Endothelial cell of umbilical vein (primary cell): ENCODE measurements around the gene PKNOX2. TPM values are rescaled to one million over a fixed set of nuclear protein-coding genes. Genes with fewer than 3 reads are reported as not detected.

Experiments used
- BruUV-seq: library from RNA; stranded (reverse); fragments of 400-500 nt; replicated peaks from 2 replicates; lab custom pipeline; 2021; lab: Mats Ljungman, UMichigan
- CTCF ChIA-PET: fragments of 300-600, 350-600 bp; sonication (Branson Sonifier 250); formaldehyde crosslinking; loops from one replicate; lab custom pipeline; 2021; ENCODE audit warnings: antibody characterized with exemption, inconsistent platforms; lab: Charles Lee
- POLR2A ChIA-PET: fragments of 300-600, 350-600 bp; sonication (Branson Sonifier 250); formaldehyde crosslinking; loops from one replicate; lab custom pipeline; 2021; ENCODE audit warnings: antibody characterized with exemption, inconsistent platforms; lab: Charles Lee
- DNase-seq: peaks from one replicate; pipeline ENCODE4 v3.0.0-alpha.2; 2011; ENCODE audit warnings: low read depth, low spot score
- FAIRE-seq: peaks from 2 replicates; lab custom pipeline; 2011; peaks lifted over from hg19 to GRCh38; lab: Jason Lieb, UNC
- H2AFZ ChIP-seq: 2 replicates; pipeline ENCODE4 v1.6.0; 2012; ENCODE audit warnings: low read depth, low read length, control low read depth, inconsistent platforms
- H3K27ac ChIP-seq: 2 replicates; pipeline ENCODE4 v1.5.1; 2011; ENCODE audit warnings: low read depth, mild to moderate bottlenecking, control low read depth, low read length, moderate library complexity; ENCODE audit not compliant: insufficient read depth
- H3K27me3 ChIP-seq, 2 experiments: 2 replicates each; pipeline versions ENCODE4 v1.6.0 to v1.6.1; 2011; ENCODE audit warnings: low read length in 2 of 2, mixed read lengths in 1 of 2; ENCODE audit not compliant: control insufficient read depth in 2 of 2, insufficient read depth in 2 of 2
- H3K36me3 ChIP-seq, 2 experiments: 2 replicates in 1 of 2; 3 replicates in 1 of 2; pipeline ENCODE4 v1.5.1; 2011; ENCODE audit warnings: low read length in 2 of 2, mild to moderate bottlenecking in 1 of 2, moderate library complexity in 1 of 2; ENCODE audit not compliant: control insufficient read depth in 2 of 2, insufficient read depth in 2 of 2; ENCODE audit errors: extremely low read depth in 1 of 2
- H3K4me1 ChIP-seq: 3 replicates; pipeline ENCODE4 v1.5.1; 2011; ENCODE audit warnings: mild to moderate bottlenecking, low read length; ENCODE audit not compliant: control insufficient read depth, insufficient read depth; ENCODE audit errors: extremely low read depth
- H3K4me2 ChIP-seq: 2 replicates; pipeline ENCODE4 v1.6.1; 2011; ENCODE audit warnings: low read length, control low read depth, mixed read lengths; ENCODE audit not compliant: insufficient read depth
- H3K4me3 ChIP-seq, 3 experiments: fragments of 200-600 bp in 1 of 3; sonication (generic), shearing (Covaris generic) in 1 of 3; replicated peaks in 1 of 3; 2 replicates each; pipeline ENCODE4 v1.5.1; 2011 to 2016; ENCODE audit warnings: control low read depth in 3 of 3, low read length in 3 of 3, mild to moderate bottlenecking in 2 of 3, inconsistent platforms in 1 of 3, low read depth in 1 of 3, moderate library complexity in 1 of 3; ENCODE audit not compliant: insufficient read depth in 1 of 3
- H3K79me2 ChIP-seq: 2 replicates; pipeline ENCODE4 v1.6.0; 2012; ENCODE audit warnings: low read length, inconsistent platforms; ENCODE audit not compliant: control insufficient read depth, insufficient read depth
- H3K9ac ChIP-seq: replicated peaks from 2 replicates; pipeline ENCODE3; 2011; ENCODE audit warnings: low read length, control low read depth; ENCODE audit not compliant: insufficient read depth; ENCODE audit errors: extremely low read depth
- H3K9me1 ChIP-seq: replicated peaks from 3 replicates; pipeline ENCODE4 v1.6.0; 2011; ENCODE audit warnings: mild to moderate bottlenecking, low read length; ENCODE audit not compliant: control insufficient read depth, insufficient read depth; ENCODE audit errors: extremely low read depth
- H3K9me3 ChIP-seq: replicated peaks from 2 replicates; pipeline ENCODE4 v1.5.1; 2012; ENCODE audit warnings: low read length, inconsistent platforms; ENCODE audit not compliant: control insufficient read depth, insufficient read depth
- H4K20me1 ChIP-seq: replicated peaks from 2 replicates; pipeline ENCODE3; 2011; ENCODE audit warnings: mild to moderate bottlenecking, low read length; ENCODE audit not compliant: control insufficient read depth, insufficient read depth; ENCODE audit errors: extremely low read depth
- EZH2 ChIP-seq: IDR thresholded peaks from 2 replicates; pipeline ENCODE4 v1.6.1; 2012; ENCODE audit warnings: borderline replicate concordance, low read depth, mild to moderate bottlenecking, moderate library complexity, low read length, inconsistent platforms; ENCODE audit not compliant: severe bottlenecking
- FOS ChIP-seq: IDR thresholded peaks from 2 replicates; pipeline ENCODE4 v1.6.1; 2011; ENCODE audit warnings: mild to moderate bottlenecking, low read length, moderate library complexity, borderline replicate concordance; ENCODE audit not compliant: insufficient read depth
- GATA2 ChIP-seq: IDR thresholded peaks from 2 replicates; pipeline ENCODE4 v1.7.0; 2011; ENCODE audit warnings: low read depth, mild to moderate bottlenecking, moderate library complexity, mixed read lengths, low read length; ENCODE audit not compliant: insufficient read length, insufficient read depth
- JUN ChIP-seq: IDR thresholded peaks from 2 replicates; pipeline ENCODE4 v1.6.1; 2011; ENCODE audit warnings: borderline replicate concordance, low read depth; ENCODE audit not compliant: insufficient read length, insufficient read depth
- MYC ChIP-seq: IDR thresholded peaks from one replicate; pipeline ENCODE4 v1.6.1; 2011; ENCODE audit warnings: mild to moderate bottlenecking, low read depth, low read length
- POLR2A ChIP-seq: IDR thresholded peaks from 2 replicates; pipeline ENCODE4 v1.6.1; 2012; ENCODE audit warnings: low read depth, mild to moderate bottlenecking, control low read depth, low read length
- POLR2AphosphoS5 ChIP-seq: IDR thresholded peaks from 2 replicates; pipeline ENCODE4 v1.6.1; 2012; ENCODE audit warnings: low read depth, mild to moderate bottlenecking, control low read depth, low read length, moderate library complexity; ENCODE audit not compliant: insufficient read depth
- dilution Hi-C: fragments of 300-500 bp; cut with MboI; formaldehyde crosslinking; loops from one replicate; pipeline ENCODE4 v1.15.0; 2019; ENCODE audit warnings: low sequenced_read_pairs; ENCODE audit not compliant: extremely low pct_ligation_motif_present
- intact Hi-C: fragments of 100-400 bp; cut with micrococcal nuclease; formaldehyde crosslinking; loops from one replicate; pipeline ENCODE4 v1.10.0; 2022
- polyA plus RNA-seq, 4 experiments: library from polyadenylated mRNA; depleted of rRNA in 3 of 4; stranded (reverse) in 3 of 4; unstranded in 1 of 4; fragments of >200 nt; gene quantifications; 2 replicates each; pipeline versions ENCODE4 v1.2.1 to v1.2.3, GENCODE V29; 2011 to 2012; ENCODE audit warnings: missing spikeins in 1 of 4
- total RNA-seq: library from RNA; stranded (reverse); gene quantifications from 2 replicates; pipeline ENCODE4 v1.2.3, GENCODE V29; 2021
- TF ChIP-seq, protein P1 (sequence below), 2 donors: IDR thresholded peaks; 1 replicate in 1 of 2; 2 replicates in 1 of 2; pipeline ENCODE4 v1.5.1; 2011; ENCODE audit warnings: low read length in 2 of 2, mild to moderate bottlenecking in 2 of 2, moderate library complexity in 2 of 2, control low read depth in 1 of 2, inconsistent platforms in 1 of 2, low read depth in 1 of 2; ENCODE audit not compliant: insufficient read depth in 1 of 2; ENCODE audit errors: extremely low read depth in 1 of 2
- TF ChIP-seq, protein P2 (sequence below): IDR thresholded peaks from 2 replicates; pipeline ENCODE4 v1.6.1; 2011; ENCODE audit not compliant: insufficient read depth, insufficient read length

Gene PKNOX2
- total and polyA plus RNA-seq, 2 donors (not counting 3 experiments of a cell fraction or from before 2014, with no cell fraction given): 0.11 to 0.91 TPM

DNA sequence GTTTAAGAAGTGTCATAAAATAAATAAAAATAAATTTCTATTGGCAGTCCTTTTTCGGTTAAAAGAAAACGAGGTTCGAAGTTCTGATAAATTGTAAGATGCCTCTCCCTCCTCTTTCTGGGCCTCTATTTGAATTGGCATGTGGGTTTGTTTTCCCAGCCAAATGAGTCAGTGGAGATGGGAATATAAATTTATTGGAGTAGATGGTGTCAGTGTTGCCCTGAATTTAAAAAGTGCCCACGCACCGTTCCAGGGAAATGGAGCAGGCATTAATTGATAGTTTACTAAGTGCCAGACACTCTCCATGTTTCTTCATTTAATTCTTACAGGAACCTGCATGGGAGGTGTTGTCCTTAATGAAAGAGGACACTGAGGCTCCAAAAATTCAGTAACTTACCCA is 212.3 kb downstream of the PKNOX2 start:
- ChIA-PET POLR2A (no interaction called here), CTCF (no interaction called here)
- Histone ChIP-seq H3K36me3 (no peaks in the 10 kb centered on the region), H3K9me3 (no peaks in the 10 kb centered on the region), H3K27ac (no peak overlapping the region), H3K9ac (no peak overlapping the region), H2AFZ (no peak overlapping the region), H3K27me3 (peaks cover 4 to 22% of the 10 kb centered on the region in 2 experiments), H3K4me3 (no peak overlapping the region), H3K4me2 (no peak overlapping the region), H3K79me2 (no peaks in the 10 kb centered on the region), H3K9me1 (no peaks in the 10 kb centered on the region), H4K20me1 (no peaks in the 10 kb centered on the region), H3K4me1 (no peaks in the 10 kb centered on the region)
- BruUV-seq: no TSS peak
- TF ChIP-seq EZH2: no peak
- no peak for TF ChIP-seq POLR2AphosphoS5
- no peak for TF ChIP-seq POLR2A
- TF ChIP-seq, protein P1, sequence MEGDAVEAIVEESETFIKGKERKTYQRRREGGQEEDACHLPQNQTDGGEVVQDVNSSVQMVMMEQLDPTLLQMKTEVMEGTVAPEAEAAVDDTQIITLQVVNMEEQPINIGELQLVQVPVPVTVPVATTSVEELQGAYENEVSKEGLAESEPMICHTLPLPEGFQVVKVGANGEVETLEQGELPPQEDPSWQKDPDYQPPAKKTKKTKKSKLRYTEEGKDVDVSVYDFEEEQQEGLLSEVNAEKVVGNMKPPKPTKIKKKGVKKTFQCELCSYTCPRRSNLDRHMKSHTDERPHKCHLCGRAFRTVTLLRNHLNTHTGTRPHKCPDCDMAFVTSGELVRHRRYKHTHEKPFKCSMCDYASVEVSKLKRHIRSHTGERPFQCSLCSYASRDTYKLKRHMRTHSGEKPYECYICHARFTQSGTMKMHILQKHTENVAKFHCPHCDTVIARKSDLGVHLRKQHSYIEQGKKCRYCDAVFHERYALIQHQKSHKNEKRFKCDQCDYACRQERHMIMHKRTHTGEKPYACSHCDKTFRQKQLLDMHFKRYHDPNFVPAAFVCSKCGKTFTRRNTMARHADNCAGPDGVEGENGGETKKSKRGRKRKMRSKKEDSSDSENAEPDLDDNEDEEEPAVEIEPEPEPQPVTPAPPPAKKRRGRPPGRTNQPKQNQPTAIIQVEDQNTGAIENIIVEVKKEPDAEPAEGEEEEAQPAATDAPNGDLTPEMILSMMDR (IDR thresholded peaks at IDR 0.05; ENCODE audit: extremely low read depth in 1 of 2, insufficient read depth in 1 of 2, low read depth in 1 of 2, low read length in 2 of 2): no peak
- TF ChIP-seq MYC: no peak
- TF ChIP-seq GATA2: no peak
- no peak for TF ChIP-seq FOS
- TF ChIP-seq, protein P2, sequence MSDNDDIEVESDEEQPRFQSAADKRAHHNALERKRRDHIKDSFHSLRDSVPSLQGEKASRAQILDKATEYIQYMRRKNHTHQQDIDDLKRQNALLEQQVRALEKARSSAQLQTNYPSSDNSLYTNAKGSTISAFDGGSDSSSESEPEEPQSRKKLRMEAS: no peak
- no peak for TF ChIP-seq JUN
- intact Hi-C loops: no loop called here
- dilution Hi-C loops: no loop called here
- FAIRE-seq (no peak), DNase-seq (no peak)
